ENCODE data around the gene VPS13C.

VPS13C gene

GRCh38 chr15:61994216-61994615 lies 66.0 kb downstream of the VPS13C start:
- no peak for TF ChIP-seq CTCF (IDR thresholded peaks at IDR 0.05; ENCODE audit: control extremely low read depth, extremely low read depth, low read depth, missing control alignments)
- DNase-seq (ENCODE audit: extremely low spot score) = no peak
- ChIA-PET POLR2A (no interaction called here), CTCF (interaction anchor here (1.1 to 1.7 kb wide), 3 partner anchors 12 to 83 kb away, joined by 3 to 8 read pairs (median 3); no protein-coding TSS in a partner anchor)

DNA sequence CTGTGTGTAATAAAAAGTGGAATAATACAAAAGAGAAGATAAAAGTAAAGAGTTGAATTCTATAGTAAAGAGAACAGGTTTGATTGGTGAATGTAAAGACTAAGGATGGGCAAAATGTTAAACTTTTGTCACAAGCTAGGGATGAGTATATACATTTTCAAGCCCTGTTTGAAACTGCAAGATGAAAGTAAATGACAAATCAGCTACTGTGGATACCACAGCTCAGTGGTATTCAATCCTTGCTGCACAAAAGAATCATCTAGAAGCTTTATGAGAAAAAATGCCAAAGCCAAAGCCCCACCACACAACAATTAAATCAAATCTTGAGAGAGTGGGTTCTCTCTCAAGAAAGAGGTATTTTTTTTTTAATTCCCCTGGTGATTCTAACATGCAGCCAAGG lies 67.7 kb downstream of the VPS13C start:
- ChIA-PET POLR2A (no interaction called here), CTCF (interaction anchor here (0.7 to 1.7 kb wide), 3 partner anchors 17 to 68 kb away, joined by 3 read pairs; partner anchors contain the start of gene VPS13C)
- TF ChIP-seq CTCF (IDR thresholded peaks at IDR 0.05; ENCODE audit: control extremely low read depth, extremely low read depth, low read depth, missing control alignments) = no peak
- no peak for DNase-seq (ENCODE audit: extremely low spot score)

GRCh38 chr15:61989667-61990066 lies 70.6 kb downstream of the VPS13C start:
- no peak for TF ChIP-seq CTCF (IDR thresholded peaks at IDR 0.05; ENCODE audit: control extremely low read depth, extremely low read depth, low read depth, missing control alignments)
- ChIA-PET CTCF (no interaction called here), POLR2A (no interaction called here)
- DNase-seq (ENCODE audit: extremely low spot score) = no peak

DNA sequence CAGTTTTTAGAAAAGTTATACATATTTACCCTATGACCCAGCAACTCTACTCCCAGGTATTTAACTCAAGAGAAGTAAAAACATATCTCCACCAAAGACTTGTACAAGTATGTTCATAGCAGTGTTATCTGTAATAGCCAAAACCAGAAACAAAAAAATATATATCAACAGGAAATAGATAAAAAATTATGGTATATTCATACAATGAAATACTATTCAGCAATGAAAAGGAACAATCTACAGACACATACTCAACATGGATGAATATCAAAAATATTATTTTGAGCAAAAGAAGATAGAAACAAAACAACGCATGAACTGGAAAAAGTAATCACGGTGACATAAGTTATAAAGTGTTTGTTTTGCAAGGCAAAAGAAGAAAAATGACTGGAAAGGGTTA lies 72.4 kb downstream of the VPS13C start:
- ChIA-PET CTCF (no interaction called here), POLR2A (no interaction called here)
- no peak for TF ChIP-seq CTCF (IDR thresholded peaks at IDR 0.05; ENCODE audit: control extremely low read depth, extremely low read depth, low read depth, missing control alignments)
- DNase-seq (ENCODE audit: extremely low spot score) = no peak

- ChIA-PET CTCF (interaction anchor here (0.8 to 1.8 kb wide), 4 partner anchors 11 to 78 kb away, joined by 4 to 8 read pairs (median 5); partner anchors contain the start of gene VPS13C), POLR2A (no interaction called here)
- TF ChIP-seq CTCF (IDR thresholded peaks at IDR 0.05; ENCODE audit: control extremely low read depth, extremely low read depth, low read depth, missing control alignments) = no peak
- DNase-seq (ENCODE audit: extremely low spot score) = no peak
Measured at GRCh38 chr15:61983081-61983480, 77.2 kb downstream of the VPS13C start.

DNA sequence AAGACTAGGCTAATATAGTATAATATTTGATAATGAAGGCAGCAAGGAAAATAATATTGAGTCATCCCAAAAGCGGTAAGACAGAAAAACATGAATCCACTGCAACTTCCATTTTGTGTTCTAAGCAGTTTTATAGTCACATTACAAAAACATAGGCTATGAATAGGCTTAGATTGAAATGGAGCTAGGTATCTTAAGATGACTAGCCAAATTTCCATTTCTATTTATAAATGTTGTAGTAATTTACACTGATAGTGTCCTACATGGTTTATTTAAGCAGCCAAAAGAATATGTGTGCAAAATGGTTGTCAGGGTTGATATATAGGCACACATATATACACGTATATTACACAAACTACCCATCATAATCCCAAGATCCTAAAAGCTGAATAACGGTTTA lies 82.0 kb downstream of the VPS13C start:
- ChIA-PET POLR2A (no interaction called here), CTCF (interaction anchor here (1.1 to 1.8 kb wide), 2 partner anchors 11 to 47 kb away, joined by 3 to 4 read pairs; no protein-coding TSS in a partner anchor)
- no peak for DNase-seq (ENCODE audit: extremely low spot score)
- TF ChIP-seq CTCF (IDR thresholded peaks at IDR 0.05; ENCODE audit: control extremely low read depth, extremely low read depth, low read depth, missing control alignments) = no peak

DNA sequence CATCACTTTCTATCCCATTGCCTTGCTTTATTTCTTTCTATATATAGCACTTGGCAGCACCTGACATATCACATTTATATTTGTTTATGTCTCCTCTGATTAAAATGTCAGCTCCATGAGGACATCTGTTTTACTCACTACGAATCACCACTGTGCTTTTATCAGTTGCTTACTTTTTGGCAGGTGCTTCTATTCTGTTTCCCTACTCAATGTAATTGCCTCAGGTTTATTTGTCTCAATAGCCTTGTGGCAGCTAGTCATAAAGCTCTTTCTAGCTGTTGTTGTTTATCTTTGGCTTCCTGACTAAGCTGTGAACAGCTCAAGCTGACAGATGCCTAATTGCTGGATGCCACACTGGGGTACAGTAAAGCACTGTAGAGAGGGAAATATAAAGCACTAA lies 85.5 kb downstream of the VPS13C start:
- DNase-seq (ENCODE audit: extremely low spot score) = no peak
- no peak for TF ChIP-seq CTCF (IDR thresholded peaks at IDR 0.05; ENCODE audit: control extremely low read depth, extremely low read depth, low read depth, missing control alignments)
- ChIA-PET CTCF (no interaction called here), POLR2A (no interaction called here)
